ENCODE results near the gene GRAMD2A. TPM values are rescaled to one million over a fixed set of nuclear protein-coding genes. Genes with fewer than 3 reads are reported as not detected.

The GRAMD2A gene
- total and polyA plus RNA-seq, 2 donors (not counting 3 experiments of a cell fraction or from before 2014, with no cell fraction given) = 0.08 to 0.29 TPM

- ChIA-PET CTCF (interaction anchor here (1.3 to 1.6 kb wide), 2 partner anchors 12 to 31 kb away, joined by 3 to 12 read pairs; no protein-coding TSS in a partner anchor), POLR2A (interaction anchor here (0.9 kb wide), 1 partner anchor 9 kb away, joined by 4 read pairs; no protein-coding TSS in a partner anchor)
- no TSS peak for BruUV-seq (replicated peaks)
- H3K27me3 ChIP-seq (ENCODE audit: control insufficient read depth in 2 of 2, insufficient read depth in 2 of 2, low read length in 2 of 2) = no peaks in the 10 kb centered on the region
- H3K4me2 ChIP-seq (ENCODE audit: insufficient read depth, low read length) = peak within 1 kb of the TSS; percentile 93
- no peaks in the 10 kb centered on the region for H3K9me3 ChIP-seq (replicated peaks; ENCODE audit: control insufficient read depth, insufficient read depth, low read length)
- peaks cover 40% of the 10 kb centered on the region for H3K4me1 ChIP-seq (ENCODE audit: control insufficient read depth, extremely low read depth, insufficient read depth, low read length)
- dilution Hi-C loops (cut with MboI; ENCODE audit: extremely low pct_ligation_motif_present, low sequenced_read_pairs) (no loop called here), intact Hi-C loops (cut with micrococcal nuclease) (loop anchor here (1.0 to 10.0 kb wide), 5 partner anchors 32 to 936 kb away; partner anchors contain the start of genes ARIH1 and PARP6)
- H3K27ac ChIP-seq (ENCODE audit: insufficient read depth, low read depth, low read length) = peak within 1 kb of the TSS; percentile 84
- H3K36me3 ChIP-seq (ENCODE audit: control insufficient read depth in 2 of 2, extremely low read depth in 1 of 2, insufficient read depth in 2 of 2, low read length in 2 of 2) = no peaks in the 10 kb centered on the region
- no peaks in the 10 kb centered on the region for H4K20me1 ChIP-seq (replicated peaks; ENCODE audit: control insufficient read depth, extremely low read depth, insufficient read depth, low read length)
- peak within 1 kb of the TSS; percentile 55 for H2AFZ ChIP-seq (ENCODE audit: low read depth, low read length)
- FAIRE-seq (peak; percentile 89), DNase-seq (ENCODE audit: low read depth, low spot score) (peak; percentile 88)
- peak within 1 kb of the TSS; percentile 89 for H3K9ac ChIP-seq (replicated peaks; ENCODE audit: extremely low read depth, insufficient read depth, low read length)
- H3K9me1 ChIP-seq (replicated peaks; ENCODE audit: control insufficient read depth, extremely low read depth, insufficient read depth, low read length) = no peaks in the 10 kb centered on the region
- peak; percentile 99 for TF ChIP-seq POLR2AphosphoS5 (IDR thresholded peaks at IDR 0.05; ENCODE audit: insufficient read depth, low read depth, low read length)
- TF ChIP-seq FOS (IDR thresholded peaks at IDR 0.05; ENCODE audit: borderline replicate concordance, insufficient read depth, low read length) = no peak
- peak; percentile 74 for TF ChIP-seq MYC (IDR thresholded peaks at IDR 0.05; ENCODE audit: low read depth, low read length)
- peak; percentile 99 for TF ChIP-seq POLR2A (IDR thresholded peaks at IDR 0.05; ENCODE audit: low read depth, low read length)
- TF ChIP-seq JUN (IDR thresholded peaks at IDR 0.05; ENCODE audit: borderline replicate concordance, insufficient read depth, insufficient read length, low read depth) = no peak
- peak within 1 kb of the TSS; percentile 56 to 78 (median 70) for H3K4me3 ChIP-seq (replicated peaks in 1 of 3; ENCODE audit: insufficient read depth in 1 of 3, low read depth in 1 of 3, low read length in 3 of 3)
- peaks cover 38% of the 10 kb centered on the region for H3K79me2 ChIP-seq (ENCODE audit: control insufficient read depth, insufficient read depth, low read length)
Observed at GRCh38 chr15:72231066-72231832, 33.7 kb upstream of the GRAMD2A start, which contains the start of gene PKM. PKM (minus strand) TSS chr15:72231190; CDS start chr15:72219097, 12,093 bp downstream.

Measured in endothelial cell of umbilical vein (primary cell).